HCT116 (cell line): ENCODE data around the gene TRIM9. TPM values are rescaled to one million over a fixed set of nuclear protein-coding genes. Genes with fewer than 3 reads are reported as not detected.

ENCODE experiments used
- ATAC-seq: fragments of 200-7000 bp; cut with Tn5 transposase; 2 replicates; pipeline ENCODE4 v1.9.1; 2020; ENCODE audit warnings: mild to moderate bottlenecking, moderate library complexity
- BruUV-seq: library from RNA; stranded (reverse); fragments of 400-500 nt; replicated peaks from 2 replicates; lab custom pipeline; 2021; lab: Mats Ljungman, UMichigan
- CTCF ChIA-PET: fragments of 300-600 bp; sonication (Branson Sonifier 250); formaldehyde crosslinking; loops from one replicate; lab custom pipeline; 2021; ENCODE audit warnings: antibody characterized with exemption; lab: Charles Lee
- POLR2A ChIA-PET: fragments of 300-600, 350-600 bp; sonication (Branson Sonifier 250); formaldehyde crosslinking; loops from one replicate; lab custom pipeline; 2021; ENCODE audit warnings: antibody characterized with exemption; lab: Charles Lee
- RAD21 ChIA-PET, 2 experiments: fragments of 300-600 bp; sonication (Branson Sonifier 250); formaldehyde crosslinking; loops; one replicate each; lab custom pipeline; 2023; ENCODE audit warnings: low total read pairs in 2 of 2; ENCODE audit not compliant: uncharacterized antibody in 2 of 2, unreplicated experiment in 2 of 2, low non-redundant PET in 1 of 2; lab: Charles Lee
- DNase-seq: peaks from one replicate; pipeline ENCODE4 v3.0.0-alpha.2; 2010; ENCODE audit warnings: low read depth, low spot score
- H2AFZ ChIP-seq: fragments of 200-600 bp; shearing (Covaris generic), sonication (generic); 2 replicates; pipeline ENCODE4 v1.6.1; 2017; ENCODE audit warnings: low read depth, mixed run types, mixed read lengths, antibody characterized with exemption, low read length; ENCODE audit not compliant: poor library complexity, severe bottlenecking
- H3K27ac ChIP-seq: 2 replicates; pipeline ENCODE4 v1.5.1; 2012; ENCODE audit warnings: low read depth, low read length
- H3K27me3 ChIP-seq: fragments of 200-600 bp; sonication (generic); 2 replicates; pipeline ENCODE4 v1.6.1; 2016; ENCODE audit warnings: mixed run types, low read length, mixed read lengths; ENCODE audit not compliant: insufficient read depth
- H3K36me3 ChIP-seq, 2 experiments: fragments of 200-500 bp in 1 of 2; fragments of 200-600 bp in 1 of 2; sonication (Bioruptor generic) in 1 of 2; sonication (generic) in 1 of 2; 2 replicates each; pipeline versions ENCODE4 v1.5.1 to v1.6.1; 2014 to 2016; ENCODE audit warnings: low read length in 2 of 2, inconsistent platforms in 1 of 2, mixed read lengths in 1 of 2, mixed run types in 1 of 2; ENCODE audit not compliant: insufficient read depth in 2 of 2, control insufficient read depth in 1 of 2
- H3K4me1 ChIP-seq, 2 experiments: fragments of 200-600 bp in 1 of 2; sonication (generic) in 1 of 2; 2 replicates each; pipeline versions ENCODE4 v1.5.1 to v1.6.1; 2012 to 2017; ENCODE audit warnings: low read length in 2 of 2, inconsistent platforms in 1 of 2, mild to moderate bottlenecking in 1 of 2, mixed read lengths in 1 of 2, mixed run types in 1 of 2, moderate library complexity in 1 of 2; ENCODE audit not compliant: insufficient read depth in 2 of 2, control insufficient read depth in 1 of 2
- H3K4me2 ChIP-seq: fragments of 200-600 bp; sonication (generic); 2 replicates; pipeline ENCODE4 v1.6.1; 2017; ENCODE audit warnings: mixed run types, low read length, mixed read lengths
- H3K4me3 ChIP-seq, 2 experiments: fragments of 200-600 bp in 1 of 2; sonication (generic) in 1 of 2; replicated peaks in 1 of 2; 2 replicates each; pipeline ENCODE4 v1.5.1; 2011 to 2016; ENCODE audit warnings: low read length in 2 of 2, control low read depth in 1 of 2, low read depth in 1 of 2, mild to moderate bottlenecking in 1 of 2, mixed read lengths in 1 of 2, mixed run types in 1 of 2
- H3K79me2 ChIP-seq: fragments of 200-600 bp; sonication (generic); 2 replicates; pipeline ENCODE4 v1.6.1; 2017; ENCODE audit warnings: mild to moderate bottlenecking, mixed run types, low read length, moderate library complexity, mixed read lengths; ENCODE audit not compliant: insufficient read depth
- H3K9ac ChIP-seq: fragments of 200-600 bp; sonication (generic); 2 replicates; pipeline ENCODE4 v1.6.1; 2016; ENCODE audit warnings: low read length, mixed read lengths
- H3K9me2 ChIP-seq: fragments of 200-600 bp; sonication (generic), shearing (Covaris generic); 2 replicates; pipeline ENCODE4 v1.6.1; 2017; ENCODE audit warnings: mixed run types, mild to moderate bottlenecking, moderate library complexity; ENCODE audit not compliant: insufficient read depth
- H3K9me3 ChIP-seq, 2 experiments: fragments of 200-500 bp in 1 of 2; fragments of 200-600 bp in 1 of 2; sonication (Bioruptor generic) in 1 of 2; sonication (generic) in 1 of 2; 2 replicates each; pipeline ENCODE4 v1.6.1; 2014 to 2017; ENCODE audit warnings: low read length in 2 of 2, mixed read lengths in 2 of 2, inconsistent platforms in 1 of 2, low read depth in 1 of 2, mild to moderate bottlenecking in 1 of 2, mixed run types in 1 of 2, moderate library complexity in 1 of 2; ENCODE audit not compliant: control insufficient read depth in 1 of 2, insufficient read depth in 1 of 2
- H4K20me1 ChIP-seq: fragments of 200-600 bp; sonication (generic), shearing (Covaris generic); 2 replicates; pipeline ENCODE4 v1.6.1; 2017; ENCODE audit warnings: mixed run types, mild to moderate bottlenecking, moderate library complexity; ENCODE audit not compliant: insufficient read depth
- EGR1 ChIP-seq: IDR thresholded peaks from 2 replicates; pipeline ENCODE4 v1.6.1; 2012; ENCODE audit warnings: low read depth
- EZH2 ChIP-seq: fragments of 200-600 bp; sonication (generic); IDR thresholded peaks from 2 replicates; pipeline ENCODE4 v1.6.1; 2017; ENCODE audit warnings: antibody characterized with exemption, mixed run types
- FOSL1 ChIP-seq: IDR thresholded peaks from 2 replicates; pipeline ENCODE4 v1.6.1; 2012; ENCODE audit warnings: low read depth
- POLR2AphosphoS5 ChIP-seq: IDR thresholded peaks from 2 replicates; pipeline ENCODE4 v1.6.1; 2011; ENCODE audit warnings: mild to moderate bottlenecking, low read depth, low read length, moderate library complexity
- SP1 ChIP-seq: IDR thresholded peaks from 2 replicates; pipeline ENCODE4 v1.6.1; 2012; ENCODE audit warnings: low read depth
- SRF ChIP-seq: IDR thresholded peaks from 2 replicates; pipeline ENCODE4 v1.6.1; 2012; ENCODE audit warnings: low read depth
- TCF7L2 ChIP-seq: IDR thresholded peaks from 2 replicates; pipeline ENCODE4 v1.7.0; 2011; ENCODE audit warnings: borderline replicate concordance, inconsistent platforms; ENCODE audit not compliant: insufficient read depth, insufficient read length; ENCODE audit errors: extremely low read depth
- ZBTB33 ChIP-seq: IDR thresholded peaks from 2 replicates; pipeline ENCODE4 v1.6.1; 2011; ENCODE audit warnings: mild to moderate bottlenecking, low read length, moderate library complexity; ENCODE audit not compliant: insufficient replicate concordance; ENCODE audit errors: extremely low read depth
- intact Hi-C: fragments of 100-400 bp; cut with micrococcal nuclease; formaldehyde crosslinking; loops from 2 replicates; pipeline ENCODE4 v1.10.0; 2022
- total RNA-seq: library from RNA; stranded (reverse); gene quantifications from one replicate; pipeline ENCODE4 v1.2.1, GENCODE V29; 2021; ENCODE audit not compliant: unreplicated experiment
- TF ChIP-seq, protein P1 (sequence below): IDR thresholded peaks from 2 replicates; pipeline ENCODE4 v1.6.1; 2012
- TF ChIP-seq, protein P2 (sequence below): IDR thresholded peaks from 2 replicates; pipeline ENCODE4 v1.6.1; 2012; ENCODE audit warnings: low read depth

The TRIM9 gene
- total RNA-seq, 1 experiment from 2014 or later: 4.6 TPM

DNA sequence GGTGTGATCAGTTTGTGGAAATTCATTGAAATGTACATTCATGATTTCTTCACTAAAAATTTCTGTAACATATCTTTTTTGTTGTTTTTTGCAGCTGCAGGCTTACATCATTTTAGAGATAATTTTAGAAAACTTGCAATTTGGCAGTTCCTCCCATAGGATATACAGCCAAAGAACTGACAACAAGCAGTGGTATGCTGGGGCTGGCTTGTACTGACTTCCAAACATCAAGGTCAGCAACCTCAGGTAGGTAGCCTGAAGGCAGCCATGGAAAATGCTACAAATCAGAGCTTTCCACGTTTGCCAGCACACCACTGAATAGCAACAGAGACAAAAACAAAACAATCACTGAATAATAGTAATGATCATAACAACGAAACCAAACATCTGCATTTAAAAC, 21.2 kb downstream of the TRIM9 start:
- no peaks in the 10 kb centered on the region for H3K9me3 ChIP-seq
- no peak overlapping the region for H3K9ac ChIP-seq
- H3K36me3 ChIP-seq: no peaks in the 10 kb centered on the region
- intact Hi-C loops: no loop called here
- H3K79me2 ChIP-seq: no peaks in the 10 kb centered on the region
- no peak overlapping the region for H3K4me2 ChIP-seq
- H3K27ac ChIP-seq: no peak overlapping the region
- H2AFZ ChIP-seq: no peak overlapping the region
- no TSS peak for BruUV-seq
- no peak for ATAC-seq
- no peak for DNase-seq
- ChIA-PET CTCF (no interaction called here), POLR2A (no interaction called here), RAD21 (no interaction called here)
- no peak overlapping the region for H3K4me3 ChIP-seq
- H3K27me3 ChIP-seq: no peaks in the 10 kb centered on the region
- H3K4me1 ChIP-seq: peaks cover 0 to 7% of the 10 kb centered on the region in 2 experiments; a peak in 2 of 4 replicates
- no peaks in the 10 kb centered on the region for H4K20me1 ChIP-seq
- no peak for TF ChIP-seq TCF7L2
- no peak for TF ChIP-seq EGR1
- no peak for TF ChIP-seq ZBTB33
- TF ChIP-seq EZH2: no peak
- TF ChIP-seq FOSL1: no peak
- no peak for TF ChIP-seq SRF
- no peak for TF ChIP-seq SP1
- TF ChIP-seq, protein P1, sequence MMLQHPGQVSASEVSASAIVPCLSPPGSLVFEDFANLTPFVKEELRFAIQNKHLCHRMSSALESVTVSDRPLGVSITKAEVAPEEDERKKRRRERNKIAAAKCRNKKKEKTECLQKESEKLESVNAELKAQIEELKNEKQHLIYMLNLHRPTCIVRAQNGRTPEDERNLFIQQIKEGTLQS: no peak
- no peak for TF ChIP-seq POLR2AphosphoS5
- TF ChIP-seq, protein P2, sequence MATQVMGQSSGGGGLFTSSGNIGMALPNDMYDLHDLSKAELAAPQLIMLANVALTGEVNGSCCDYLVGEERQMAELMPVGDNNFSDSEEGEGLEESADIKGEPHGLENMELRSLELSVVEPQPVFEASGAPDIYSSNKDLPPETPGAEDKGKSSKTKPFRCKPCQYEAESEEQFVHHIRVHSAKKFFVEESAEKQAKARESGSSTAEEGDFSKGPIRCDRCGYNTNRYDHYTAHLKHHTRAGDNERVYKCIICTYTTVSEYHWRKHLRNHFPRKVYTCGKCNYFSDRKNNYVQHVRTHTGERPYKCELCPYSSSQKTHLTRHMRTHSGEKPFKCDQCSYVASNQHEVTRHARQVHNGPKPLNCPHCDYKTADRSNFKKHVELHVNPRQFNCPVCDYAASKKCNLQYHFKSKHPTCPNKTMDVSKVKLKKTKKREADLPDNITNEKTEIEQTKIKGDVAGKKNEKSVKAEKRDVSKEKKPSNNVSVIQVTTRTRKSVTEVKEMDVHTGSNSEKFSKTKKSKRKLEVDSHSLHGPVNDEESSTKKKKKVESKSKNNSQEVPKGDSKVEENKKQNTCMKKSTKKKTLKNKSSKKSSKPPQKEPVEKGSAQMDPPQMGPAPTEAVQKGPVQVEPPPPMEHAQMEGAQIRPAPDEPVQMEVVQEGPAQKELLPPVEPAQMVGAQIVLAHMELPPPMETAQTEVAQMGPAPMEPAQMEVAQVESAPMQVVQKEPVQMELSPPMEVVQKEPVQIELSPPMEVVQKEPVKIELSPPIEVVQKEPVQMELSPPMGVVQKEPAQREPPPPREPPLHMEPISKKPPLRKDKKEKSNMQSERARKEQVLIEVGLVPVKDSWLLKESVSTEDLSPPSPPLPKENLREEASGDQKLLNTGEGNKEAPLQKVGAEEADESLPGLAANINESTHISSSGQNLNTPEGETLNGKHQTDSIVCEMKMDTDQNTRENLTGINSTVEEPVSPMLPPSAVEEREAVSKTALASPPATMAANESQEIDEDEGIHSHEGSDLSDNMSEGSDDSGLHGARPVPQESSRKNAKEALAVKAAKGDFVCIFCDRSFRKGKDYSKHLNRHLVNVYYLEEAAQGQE: no peak
- TF ChIP-seq, all 23 proteins: peak for 0
- no peaks in the 10 kb centered on the region for H3K9me2 ChIP-seq
